ENCODE measurements around the gene RXRA.

- TF ChIP-seq POLR2A (IDR thresholded peaks at IDR 0.05) (no peak), CTCF (IDR thresholded peaks at IDR 0.05) (no peak), POLR2AphosphoS5 (IDR thresholded peaks at IDR 0.05) (no peak)
Observed at GRCh38 chr9:134314039-134314949, 12.0 kb upstream of the RXRA start.
